Gastrocnemius medialis (tissue), 4 donors: ENCODE measurements around the gene CERS6. TPM values are rescaled to one million over a fixed set of nuclear protein-coding genes. Genes with fewer than 3 reads are reported as not detected.

Source experiments
- ATAC-seq, 2 donors: fragments of 150-250 bp; one replicate each; pipeline ENCODE4 v1.9.1; 2016
- DNase-seq, 2 donors: peaks; one replicate each; pipeline ENCODE4 v3.0.0-alpha.2; 2019
- H3K27ac ChIP-seq, 4 donors: fragments of 200-600 bp; sonication (generic); 1 replicate in 1 of 4; 2 replicates in 3 of 4; pipeline ENCODE4 v1.5.1; 2016 to 2018; ENCODE audit warnings: mild to moderate bottlenecking in 2 of 4, moderate library complexity in 1 of 4
- H3K27me3 ChIP-seq, 3 donors: fragments of 200-600 bp; sonication (generic) in 2 of 3; 1 replicate in 1 of 3; 2 replicates in 2 of 3; pipeline versions ENCODE4 v1.5.1 to v1.6.0; 2016 to 2019; ENCODE audit warnings: mild to moderate bottlenecking in 1 of 3, moderate library complexity in 1 of 3
- H3K36me3 ChIP-seq, 2 donors: fragments of 200-600 bp; sonication (generic) in 1 of 2; one replicate each; pipeline ENCODE4 v1.5.1; 2017 to 2018
- H3K4me1 ChIP-seq, 2 donors: fragments of 200-600 bp; sonication (generic) in 1 of 2; one replicate each; pipeline ENCODE4 v1.5.1; 2016 to 2017; ENCODE audit warnings: mild to moderate bottlenecking in 2 of 2
- H3K4me3 ChIP-seq, 4 donors: fragments of 200-600 bp; sonication (generic) in 3 of 4; 1 replicate in 1 of 4; 2 replicates in 3 of 4; pipeline ENCODE4 v1.5.1; 2016 to 2019; ENCODE audit warnings: mild to moderate bottlenecking in 2 of 4
- H3K9me3 ChIP-seq, 3 donors: fragments of 200-600 bp; sonication (generic) in 2 of 3; 1 replicate in 1 of 3; 2 replicates in 2 of 3; pipeline ENCODE4 v1.5.1; 2016 to 2019
- CTCF ChIP-seq, 5 experiments: fragments of 450-650 bp in 3 of 5; fragments of 200-600 bp in 2 of 5; sonication (generic) in 2 of 5; IDR thresholded peaks in 4 of 5; conservative IDR thresholded peaks in 1 of 5; 1 replicate in 4 of 5; 2 replicates in 1 of 5; pipeline ENCODE4 v1.5.1; 2016 to 2019; ENCODE audit warnings: antibody characterized with exemption in 5 of 5, mild to moderate bottlenecking in 3 of 5, moderate library complexity in 3 of 5
- POLR2A ChIP-seq, 2 donors: fragments of 450-650 bp; IDR thresholded peaks; one replicate each; pipeline ENCODE4 v1.6.1; 2017; ENCODE audit warnings: antibody characterized with exemption in 2 of 2, mild to moderate bottlenecking in 2 of 2, moderate library complexity in 2 of 2
- in situ Hi-C, 4 donors: fragments of 200-750 bp; cut with MboI; loops; one replicate each; pipeline versions ENCODE4 v1.15.0 to v1.8.0; 2017; ENCODE audit warnings: low sequenced_read_pairs in 4 of 4
- intact Hi-C: fragments of 100-400 bp; cut with DNase I; formaldehyde crosslinking; loops from one replicate; pipeline ENCODE4 v1.15.1; 2023; ENCODE audit warnings: low total_unique reads
- total RNA-seq, 4 donors: library from RNA; depleted of rRNA; stranded (reverse); fragments of >200 nt; gene quantifications; one replicate each; pipeline versions ENCODE4 v1.1.0 to v1.2.3, GENCODE V29; 2016

The CERS6 gene
- total RNA-seq, 4 donors from 2014 or later, result 11.9 to 18.0 (median 14.7) TPM

GRCh38 chr2:168458139-168458538 is 2.1 kb downstream of the CERS6 start:
- no peaks in the 10 kb centered on the region for H3K36me3 ChIP-seq
- DNase-seq (no peak), ATAC-seq (no peak)
- in situ Hi-C loops, result no loop called here
- H3K4me1 ChIP-seq, result peaks cover 15 to 16% of the 10 kb centered on the region in 2 donors
- TF ChIP-seq CTCF (IDR thresholded peaks at IDR 0.05 in 4 of 5, conservative IDR thresholded peaks at IDR 0.05 in 1 of 5), result no peak
- TF ChIP-seq POLR2A (IDR thresholded peaks at IDR 0.05), result no peak
- no peaks in the 10 kb centered on the region for H3K9me3 ChIP-seq
- H3K4me3 ChIP-seq, result peak overlapping the region in 3 of 4 donors; percentile 92 to 95 (median 94)
- intact Hi-C loops, result loop anchor here (5.0 to 10.0 kb wide), 3 partner anchors 59 to 457 kb away; no protein-coding TSS in a partner anchor
- no peaks in the 10 kb centered on the region for H3K27me3 ChIP-seq
- no peak overlapping the region for H3K27ac ChIP-seq

- Histone ChIP-seq H3K4me1 (peaks cover 15 to 16% of the 10 kb centered on the region in 2 donors), H3K27ac (no peak overlapping the region), H3K9me3 (no peaks in the 10 kb centered on the region), H3K36me3 (no peaks in the 10 kb centered on the region), H3K27me3 (no peaks in the 10 kb centered on the region), H3K4me3 (no peak overlapping the region)
- in situ Hi-C loops (no loop called here), intact Hi-C loops (loop anchor here (5.0 to 10.0 kb wide), 3 partner anchors 58 to 456 kb away; no protein-coding TSS in a partner anchor)
- ATAC-seq, result no peak
- no peak for TF ChIP-seq CTCF (IDR thresholded peaks at IDR 0.05 in 4 of 5, conservative IDR thresholded peaks at IDR 0.05 in 1 of 5)
- TF ChIP-seq POLR2A (IDR thresholded peaks at IDR 0.05), result no peak
- no peak for DNase-seq
Measured at GRCh38 chr2:168459256-168459655, 3.2 kb downstream of the CERS6 start.

GRCh38 chr2:168460571-168460970 is 4.5 kb downstream of the CERS6 start:
- Histone ChIP-seq H3K27ac (no peak overlapping the region), H3K9me3 (no peaks in the 10 kb centered on the region), H3K4me1 (peaks cover 17 to 18% of the 10 kb centered on the region in 2 donors), H3K27me3 (no peaks in the 10 kb centered on the region), H3K36me3 (no peaks in the 10 kb centered on the region), H3K4me3 (no peak overlapping the region)
- no peak for ATAC-seq
- no peak for TF ChIP-seq POLR2A (IDR thresholded peaks at IDR 0.05)
- TF ChIP-seq CTCF (IDR thresholded peaks at IDR 0.05 in 4 of 5, conservative IDR thresholded peaks at IDR 0.05 in 1 of 5), result no peak
- intact Hi-C loops (no loop called here), in situ Hi-C loops (no loop called here)
- no peak for DNase-seq

GRCh38 chr2:168461178-168461941 is 5.3 kb downstream of the CERS6 start:
- H3K9me3 ChIP-seq, result no peaks in the 10 kb centered on the region
- intact Hi-C loops, result no loop called here
- TF ChIP-seq CTCF (IDR thresholded peaks at IDR 0.05 in 4 of 5, conservative IDR thresholded peaks at IDR 0.05 in 1 of 5) (no peak), POLR2A (IDR thresholded peaks at IDR 0.05) (no peak)
- H3K27me3 ChIP-seq, result no peaks in the 10 kb centered on the region
- H3K4me1 ChIP-seq, result peaks cover 24 to 26% of the 10 kb centered on the region in 2 donors
- H3K4me3 ChIP-seq, result no peak overlapping the region
- DNase-seq (no peak), ATAC-seq (no peak)
- no peak overlapping the region for H3K27ac ChIP-seq
- no peaks in the 10 kb centered on the region for H3K36me3 ChIP-seq
- in situ Hi-C loops, result no loop called here
